CD4-positive, alpha-beta T cell treated with Interleukin-10 for 1 hour (primary cell): ENCODE measurements around the gene FOSB.
"Not testable (repeated sequence)": the region's sequence is repeated elsewhere in the genome, so short reads cannot be mapped to it uniquely, and the experiment has no call there.

Experiments
- DNase-seq: peaks from one replicate; pipeline ENCODE4 v3.0.0-alpha.2; 2020

Gene FOSB

GRCh38 chr19:45506989-45507871 is 39.4 kb downstream of the FOSB start, which contains the start of gene VASP:
Gene VASP (plus strand): TSS chr19:45507479. CDS start chr19:45507772, 293 bp downstream.
- DNase-seq: peak; percentile 92

GRCh38 chr19:45507872-45508416 is 40.1 kb downstream of the FOSB start:
- DNase-seq: no peak

GRCh38 chr19:45508417-45508860 is 40.6 kb downstream of the FOSB start:
- peak; percentile 38 for DNase-seq

- peak; percentile 59 for DNase-seq
Measured at GRCh38 chr19:45508861-45509691, 41.3 kb downstream of the FOSB start.

- no peak for DNase-seq
Measured at GRCh38 chr19:45509692-45510015, 41.9 kb downstream of the FOSB start.

GRCh38 chr19:45510352-45510751 is 42.6 kb downstream of the FOSB start:
- DNase-seq: not testable (repeated sequence)

- DNase-seq: no peak
Measured at GRCh38 chr19:45511074-45511473, 43.3 kb downstream of the FOSB start.

GRCh38 chr19:45512881-45513483 is 45.2 kb downstream of the FOSB start:
- DNase-seq: no peak

GRCh38 chr19:45514376-45515051 is 46.7 kb downstream of the FOSB start:
- no peak for DNase-seq

- peak; percentile 73 for DNase-seq
Measured at GRCh38 chr19:45515081-45515624, 47.4 kb downstream of the FOSB start.

GRCh38 chr19:45515807-45516401 is 48.1 kb downstream of the FOSB start:
- DNase-seq: no peak

- DNase-seq: no peak
Measured at GRCh38 chr19:45517238-45517637, 49.4 kb downstream of the FOSB start.

- DNase-seq: no peak
Measured at GRCh38 chr19:45517641-45518468, 50.1 kb downstream of the FOSB start.

- DNase-seq: no peak
Measured at GRCh38 chr19:45518469-45518826, 50.7 kb downstream of the FOSB start.

GRCh38 chr19:45522010-45522941 is 54.5 kb downstream of the FOSB start:
- DNase-seq: no peak

- peak; percentile 89 for DNase-seq
Measured at GRCh38 chr19:45523642-45524256, 56.0 kb downstream of the FOSB start.

- no peak for DNase-seq
Measured at GRCh38 chr19:45524575-45525129, 56.9 kb downstream of the FOSB start.
